Activated CD8-positive, alpha-beta memory T cell treated with anti-CD3 and anti-CD28 coated beads, Interleukin-2, amount 50 U/mL, for 24 hours (primary cell): Measurements from ENCODE around the gene CELA1.

Experiments used
- DNase-seq: peaks from one replicate; pipeline ENCODE4 v3.0.0-alpha.2; 2020; ENCODE audit errors: extremely low read depth

CELA1 gene

DNA sequence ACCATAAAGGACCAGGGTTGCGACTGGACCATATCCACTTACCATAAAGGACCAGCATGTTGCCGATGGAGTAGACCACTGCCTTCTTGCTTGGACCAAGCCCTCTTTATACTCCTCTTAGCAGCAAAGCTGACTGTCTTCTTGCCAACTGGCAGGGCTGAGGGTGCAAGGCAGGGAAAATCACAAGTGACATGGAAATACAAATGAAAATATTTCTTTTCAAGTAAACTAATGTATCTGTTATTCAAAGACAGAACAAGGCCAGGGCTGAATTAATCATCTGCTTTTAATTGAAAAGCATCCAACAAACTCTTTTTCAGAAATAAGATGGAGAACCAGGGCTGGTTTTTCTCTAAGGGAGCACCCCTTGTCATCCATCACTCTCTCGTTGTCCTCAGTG lies at the start of gene CELA1:
Gene CELA1 (minus strand): TSS at position 99 of the 400 bp plus-strand sequence. CDS start 41 bp downstream, at position 58.
- no peak for DNase-seq

DNA sequence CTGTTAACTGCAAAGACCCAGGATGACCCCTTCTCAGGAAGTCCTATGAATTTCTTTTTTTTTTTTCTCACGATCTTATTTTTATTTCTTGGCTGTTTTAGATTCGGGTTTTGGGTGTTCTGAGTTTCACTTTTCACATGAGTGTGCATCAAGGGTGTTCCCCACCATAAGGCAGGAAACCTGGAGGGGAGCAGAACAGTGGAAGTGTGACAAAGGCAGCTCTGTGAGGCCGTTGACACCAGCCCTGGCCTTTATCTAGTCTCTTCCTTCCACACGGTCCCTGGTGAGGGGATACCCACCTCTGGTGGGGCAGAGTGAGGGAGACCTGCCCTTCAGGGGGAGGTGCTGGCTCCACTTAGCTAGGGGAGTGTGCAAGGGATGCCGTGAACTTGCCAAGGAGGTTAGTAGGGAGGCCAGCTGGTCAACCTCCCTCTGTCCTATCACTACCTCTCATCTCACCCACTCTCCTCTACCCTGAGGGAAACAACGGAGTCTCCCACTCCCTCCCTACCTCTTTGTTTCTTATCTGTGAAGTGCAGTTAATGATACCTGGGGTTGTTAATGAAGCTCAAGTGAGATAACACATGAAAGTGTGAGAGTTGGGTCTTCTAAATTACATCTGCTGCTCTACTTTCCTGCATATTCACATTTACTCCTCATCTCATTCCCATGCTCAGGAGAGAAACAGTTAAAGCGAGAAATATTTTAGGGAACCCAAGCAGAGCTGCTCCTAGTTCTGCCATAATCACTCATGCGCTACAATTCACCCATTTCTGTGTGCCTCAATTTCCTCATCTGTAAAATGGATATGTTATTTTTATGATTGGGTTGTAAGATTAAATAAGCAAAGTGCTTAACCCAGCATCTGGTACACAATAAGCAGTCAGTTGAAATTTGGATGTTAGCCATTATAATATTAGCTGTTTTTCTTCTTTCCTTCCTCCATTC lies 49.1 kb upstream of the CELA1 start:
- no peak for DNase-seq

DNA sequence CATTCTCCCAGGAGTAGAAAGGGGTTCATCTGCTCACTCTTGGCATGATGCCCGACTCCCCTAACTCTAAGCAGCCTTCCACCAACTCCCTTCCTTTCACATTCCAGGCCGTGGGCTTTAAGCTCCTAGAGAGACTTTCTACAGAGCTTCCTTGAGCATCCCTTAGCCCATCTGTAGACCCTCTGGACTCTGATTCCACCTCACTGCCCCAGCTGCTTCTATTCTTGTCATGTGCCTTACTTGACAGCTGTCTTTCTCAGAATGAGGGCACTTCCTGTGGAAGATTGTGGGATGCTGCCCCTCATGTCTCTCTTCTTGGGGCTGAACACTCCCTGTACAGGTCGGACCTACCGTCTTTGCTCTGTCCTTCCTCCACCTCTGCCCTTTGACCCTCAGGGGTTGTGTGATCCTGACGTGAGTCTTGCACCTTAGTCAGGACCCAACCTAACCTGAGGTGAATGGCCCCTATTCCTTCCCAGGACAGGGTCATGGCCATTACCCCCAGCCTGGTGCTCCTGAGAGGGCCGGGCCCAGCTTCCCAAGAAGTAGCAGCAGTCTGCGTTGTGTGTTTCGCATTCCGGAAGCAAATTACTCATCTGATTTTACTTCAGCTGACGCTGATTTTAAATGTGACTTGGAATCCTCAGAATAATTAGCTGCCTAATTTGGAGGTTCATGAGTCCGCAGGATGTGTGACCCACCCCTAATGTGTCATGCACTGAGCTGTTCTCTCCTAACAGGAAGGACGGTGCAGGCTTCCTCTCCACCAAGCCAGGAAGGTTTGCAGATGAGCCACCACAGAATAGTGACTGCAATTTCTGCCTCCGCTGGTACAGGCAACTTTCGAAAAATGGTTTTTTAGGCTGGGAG lies 47.4 kb upstream of the CELA1 start:
- no peak for DNase-seq

DNA sequence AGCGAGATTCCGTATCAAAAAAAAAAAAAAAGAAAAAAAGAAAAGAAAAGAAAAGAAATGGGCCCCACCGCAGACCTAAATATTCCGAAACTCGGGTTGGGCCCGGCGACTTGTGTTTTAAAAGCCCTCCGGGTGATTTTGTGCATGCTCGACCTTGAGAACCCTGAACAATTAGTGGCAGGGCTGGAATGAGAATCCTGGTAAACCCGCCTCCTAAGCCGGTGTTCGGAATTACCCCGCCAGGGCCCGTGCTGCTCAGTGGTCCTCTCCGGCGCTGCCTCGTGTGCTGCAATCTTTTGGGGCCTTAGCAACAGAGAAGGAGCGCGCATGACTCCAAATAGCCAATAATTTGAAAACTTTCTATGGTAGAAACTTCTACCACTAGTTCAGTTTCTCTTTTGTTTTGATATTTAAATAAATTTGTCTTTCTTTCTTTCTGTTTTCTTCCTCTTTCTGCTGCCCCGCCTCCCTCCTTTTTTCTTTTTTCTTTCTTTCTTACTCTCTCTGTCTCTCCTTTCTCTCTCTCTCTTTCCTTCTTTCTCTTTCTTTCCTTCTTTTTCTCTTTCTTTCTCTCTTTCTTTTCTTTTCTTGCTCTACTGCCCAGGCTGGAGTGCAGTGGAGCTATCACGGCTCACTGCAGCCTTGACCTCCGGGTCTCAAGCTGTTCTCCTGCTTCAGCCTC lies 46.2 kb upstream of the CELA1 start:
- DNase-seq = no peak

DNA sequence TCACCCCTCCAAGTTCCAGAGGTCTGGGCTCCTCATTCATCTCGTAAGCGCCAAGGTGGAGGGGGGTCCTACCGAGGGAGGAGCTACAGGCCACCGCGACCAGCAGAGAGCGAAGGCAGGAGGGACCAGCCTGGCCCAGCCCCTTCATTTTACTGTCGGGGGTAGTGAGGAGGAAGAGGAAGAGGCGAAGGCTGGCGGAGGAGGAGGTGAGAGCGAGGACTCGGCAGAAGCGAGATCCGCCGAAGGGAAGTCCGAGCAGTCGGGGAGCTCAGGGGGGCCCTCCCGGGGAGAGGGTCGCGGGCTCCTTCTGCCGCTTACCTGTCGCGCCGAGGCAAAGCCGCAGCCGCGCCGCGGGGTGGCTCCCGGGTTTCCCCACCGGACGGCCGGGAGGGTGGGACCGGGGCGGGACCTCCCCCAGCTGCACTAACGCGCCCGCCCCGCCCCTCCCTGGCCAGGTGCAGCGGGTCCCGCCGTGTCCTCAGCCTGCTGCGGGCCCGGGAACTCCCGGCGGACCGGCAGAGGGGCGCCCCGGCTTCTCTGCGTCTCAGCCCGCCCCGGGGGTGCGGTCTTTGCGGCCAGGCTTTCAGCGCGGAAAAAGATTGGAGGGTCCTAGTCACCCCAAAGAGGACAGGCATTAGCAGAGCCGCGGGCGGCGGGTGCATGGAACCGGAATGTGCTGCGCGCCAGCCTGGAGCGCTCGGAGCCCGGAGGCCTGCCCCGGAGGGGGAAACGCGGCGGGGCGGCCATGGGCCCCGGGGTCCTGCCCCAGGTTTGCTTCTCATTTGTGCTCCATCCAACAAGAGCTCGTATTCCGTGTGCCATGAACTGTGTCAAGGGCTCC lies 45.0 kb upstream of the CELA1 start, which contains the start of gene GALNT6:
Gene GALNT6 (minus strand): TSS at position 124 of the 841 bp plus-strand sequence. CDS start 11,625 bp downstream, outside the sequence.
- DNase-seq = no peak

DNA sequence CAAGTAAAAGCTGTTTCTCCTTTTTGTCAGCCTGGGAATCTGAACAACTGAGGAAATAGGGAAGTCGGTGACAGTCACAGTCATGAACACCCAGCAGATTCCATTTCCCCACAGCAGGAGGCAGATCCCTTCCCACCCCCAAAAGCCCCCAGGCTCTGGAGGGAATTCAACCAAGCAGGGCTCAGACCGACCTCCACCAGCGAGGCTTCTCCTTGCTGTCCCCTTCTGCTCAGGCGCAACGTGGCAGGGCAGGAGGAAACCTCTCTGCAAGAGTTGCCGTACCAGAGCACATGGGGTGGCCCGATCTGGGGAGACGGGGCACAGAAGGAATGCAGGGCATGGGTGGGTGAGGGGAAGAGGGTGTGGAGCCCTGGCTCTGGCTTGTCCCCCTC lies 44.4 kb upstream of the CELA1 start:
- DNase-seq = no peak

DNA sequence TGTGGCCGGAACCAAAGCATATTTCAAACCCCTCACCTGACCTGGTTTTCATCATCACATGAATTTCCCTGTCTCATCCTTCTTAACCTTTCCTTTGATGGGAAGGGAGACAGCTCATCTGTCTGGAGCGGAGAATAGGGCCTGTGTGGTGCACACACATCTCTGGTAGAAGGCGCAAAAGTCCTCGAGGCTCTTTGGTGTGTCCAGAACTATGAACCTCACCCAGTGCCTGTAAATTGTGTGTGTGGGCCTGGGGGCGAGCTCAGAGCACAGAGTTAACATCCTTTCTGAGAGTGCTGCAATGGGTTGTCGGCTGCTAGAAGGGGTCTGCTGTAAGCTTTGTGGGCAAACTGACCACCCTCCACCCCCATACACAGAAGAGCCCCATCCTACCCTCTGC lies 44.0 kb upstream of the CELA1 start:
- no peak for DNase-seq

DNA sequence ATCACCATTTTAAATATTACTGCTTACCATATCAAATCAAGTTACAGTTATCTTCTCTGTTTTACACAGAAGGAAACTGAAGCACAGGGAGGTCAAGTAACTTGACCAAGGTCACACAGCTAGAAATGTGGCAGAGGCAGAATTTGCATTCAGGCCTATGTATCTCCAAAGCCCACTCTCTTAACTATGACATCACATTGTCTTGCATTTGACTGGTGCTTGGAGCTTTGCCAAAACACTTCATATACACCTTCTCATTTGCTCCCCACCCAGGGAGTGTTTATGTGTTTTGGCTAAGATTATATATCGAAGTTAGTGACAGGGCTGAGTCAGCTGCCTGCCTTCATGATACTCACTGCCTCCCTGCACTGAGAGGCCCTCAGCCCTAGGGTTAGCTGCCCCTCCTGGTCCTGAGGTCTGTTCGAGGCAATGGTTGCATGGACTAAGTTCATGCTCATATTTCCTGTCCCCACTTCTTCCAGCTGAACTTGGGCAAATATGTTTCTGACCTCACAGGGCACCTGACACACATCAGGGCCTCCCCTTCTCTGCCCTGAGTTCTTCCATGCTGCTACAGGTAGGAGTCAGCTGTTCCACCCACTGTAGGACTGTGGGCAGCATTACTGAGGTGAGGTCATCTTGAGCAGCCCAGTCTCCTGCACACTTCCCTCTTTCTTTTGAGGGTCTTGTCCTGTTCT lies 43.0 kb upstream of the CELA1 start:
- DNase-seq = no peak

DNA sequence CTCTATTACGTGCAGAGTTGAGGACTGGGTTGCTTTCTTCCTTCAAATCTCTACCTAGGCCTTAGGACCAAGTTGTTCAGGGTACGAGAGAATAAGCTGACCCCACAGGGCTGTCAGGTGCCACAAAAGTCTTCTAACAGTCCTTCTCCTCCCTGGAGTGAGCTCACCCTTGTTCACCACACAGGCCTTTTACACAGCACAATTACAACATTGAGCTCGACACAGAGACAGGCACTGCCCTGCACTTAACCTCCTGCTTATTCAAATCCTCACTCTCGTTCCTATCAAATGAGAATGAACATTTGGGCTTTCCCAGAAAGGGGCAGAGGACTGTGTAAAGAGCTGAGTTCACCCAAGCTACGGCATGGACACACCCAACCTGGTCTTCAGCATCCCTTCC lies 42.4 kb upstream of the CELA1 start:
- DNase-seq = no peak

DNA sequence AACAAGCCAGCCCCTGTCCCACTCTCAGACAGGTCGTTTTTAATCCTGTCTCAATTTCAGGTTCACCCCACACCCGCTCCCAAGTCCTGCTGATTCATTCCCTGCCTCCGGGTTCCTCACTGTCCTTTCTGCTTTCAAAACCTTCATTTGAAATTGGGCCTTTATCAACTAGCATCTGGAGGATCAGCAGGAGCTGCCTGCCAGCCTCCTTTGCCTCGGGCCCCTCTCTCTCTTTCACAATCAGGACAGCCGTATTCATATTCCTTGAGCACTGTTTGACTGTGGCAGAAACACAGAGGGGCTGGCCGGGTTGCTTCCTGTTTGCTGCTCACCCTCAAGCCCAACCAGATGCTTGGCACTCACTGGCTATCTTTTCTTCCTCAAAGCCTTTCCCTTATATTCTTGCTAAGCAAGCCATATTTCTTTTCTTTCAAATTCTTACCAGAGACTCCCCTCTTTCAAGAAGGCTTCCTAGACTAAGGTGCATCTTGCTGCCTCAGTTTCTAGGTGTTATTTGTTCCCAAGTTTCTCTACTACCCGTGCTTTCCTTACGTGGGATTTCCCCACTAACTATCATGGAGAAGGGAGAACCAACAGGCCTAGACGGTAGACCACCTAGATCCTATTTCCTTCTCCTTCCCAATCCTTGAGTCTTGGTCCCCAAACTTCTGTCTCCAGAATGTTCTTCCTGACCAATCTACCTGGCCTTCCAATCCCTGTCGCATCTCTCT lies 41.8 kb upstream of the CELA1 start:
- no peak for DNase-seq

DNA sequence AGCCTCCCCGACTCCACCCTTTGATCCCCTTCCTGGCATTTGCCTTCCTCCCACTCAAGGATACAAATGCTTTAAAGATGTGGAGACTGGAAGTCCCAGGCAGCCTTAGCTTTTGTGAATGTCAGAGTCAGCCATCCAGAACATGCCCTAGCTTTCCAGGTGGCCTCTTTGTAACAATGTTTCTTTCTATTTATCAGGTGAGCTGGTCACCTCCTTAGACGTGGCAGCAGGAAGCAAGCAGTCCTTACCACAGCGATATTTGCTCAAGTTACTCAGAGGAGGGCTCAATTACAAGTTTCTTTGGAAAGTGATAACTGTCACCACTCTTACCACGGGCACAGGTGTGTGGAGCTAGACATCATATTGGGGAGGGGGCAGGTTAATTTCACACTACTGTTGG lies 39.9 kb upstream of the CELA1 start:
- no peak for DNase-seq

DNA sequence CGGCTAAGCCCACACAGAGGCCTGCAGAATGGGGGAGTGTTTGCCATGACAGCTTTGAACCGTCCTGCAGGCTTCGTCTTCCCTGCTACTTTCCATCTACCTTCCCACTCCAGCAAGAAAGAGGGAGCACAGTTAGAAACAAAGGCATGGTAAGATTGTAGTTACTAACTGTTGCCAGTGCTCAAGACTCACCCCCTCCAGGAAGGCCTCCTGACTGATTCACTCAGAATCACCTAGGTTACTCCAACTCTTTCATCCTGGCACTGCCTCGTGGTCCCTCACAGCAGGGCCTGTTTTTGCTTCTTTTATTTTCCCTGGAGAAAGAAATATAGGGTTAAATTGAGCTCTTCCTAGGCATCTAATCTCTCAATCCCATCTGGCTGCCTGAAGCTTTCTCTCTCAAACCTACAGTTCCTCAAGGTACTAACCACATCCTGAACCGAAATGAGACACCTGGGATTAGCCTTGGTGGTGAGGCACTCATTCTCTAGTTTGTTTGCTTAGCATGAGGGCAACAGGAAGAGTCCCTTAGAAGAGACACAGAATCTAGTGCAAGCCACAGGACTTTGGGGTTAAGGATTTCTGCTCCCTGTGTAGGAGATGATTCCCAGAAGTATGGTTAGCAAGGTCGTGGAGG lies 36.9 kb upstream of the CELA1 start:
- no peak for DNase-seq

DNA sequence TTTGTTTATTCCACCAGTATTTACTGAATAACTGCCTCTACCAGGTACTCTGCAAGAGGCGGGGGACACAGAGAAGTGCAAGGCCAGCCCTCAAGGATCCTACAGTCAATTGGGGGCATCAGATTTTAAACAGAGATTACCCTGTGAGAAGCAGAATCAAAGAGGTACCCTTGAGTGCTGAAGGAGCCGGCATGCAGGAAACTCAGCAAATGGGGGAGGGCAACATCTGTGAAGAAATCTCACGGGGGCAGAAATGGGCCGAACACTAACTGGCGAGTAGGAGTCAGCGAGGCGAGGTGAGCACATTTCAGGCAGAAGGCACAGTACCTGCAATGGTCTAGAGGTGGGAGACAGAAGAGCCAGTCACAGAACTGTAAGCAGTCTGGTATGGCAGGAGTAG lies 35.7 kb upstream of the CELA1 start:
- no peak for DNase-seq

DNA sequence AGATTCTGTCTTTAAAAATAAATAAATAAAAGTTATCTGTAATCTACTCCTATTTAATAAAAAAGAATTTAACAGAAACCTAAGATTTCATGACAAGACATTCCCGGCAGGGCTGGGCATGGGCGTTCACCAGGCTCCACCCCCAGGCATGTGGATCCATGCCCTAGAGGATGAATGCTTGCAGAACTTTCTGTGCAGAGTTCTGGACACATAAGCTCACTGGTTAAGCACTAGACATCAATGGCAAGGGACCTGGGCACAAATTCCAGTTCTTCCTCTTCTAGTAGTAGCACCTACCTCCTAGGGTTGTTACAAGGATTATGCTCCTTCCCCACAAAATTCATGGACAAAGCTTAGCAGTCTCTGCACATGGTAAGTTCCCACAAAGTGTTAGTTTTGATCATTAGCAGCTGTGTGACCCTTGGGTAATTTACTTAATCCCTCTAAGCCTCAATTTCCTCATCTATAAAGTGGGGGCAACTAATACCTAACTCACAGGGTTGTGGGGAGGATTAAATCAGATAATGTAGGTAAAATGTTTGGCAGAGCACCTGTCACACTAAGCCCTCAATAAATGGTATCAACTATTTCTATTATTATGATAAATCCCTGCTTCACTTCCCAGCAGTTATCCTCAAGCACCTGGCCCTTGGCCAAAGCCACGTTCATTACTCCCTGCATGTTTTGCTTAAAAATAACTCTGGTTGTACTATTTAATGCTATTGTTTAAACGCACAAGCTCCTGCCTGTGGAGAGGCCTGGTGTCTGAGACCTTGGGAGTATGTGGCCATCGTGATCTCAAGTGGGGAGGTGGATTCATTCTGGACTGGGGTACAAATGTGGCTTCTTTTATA lies 35.0 kb upstream of the CELA1 start:
- DNase-seq = no peak

DNA sequence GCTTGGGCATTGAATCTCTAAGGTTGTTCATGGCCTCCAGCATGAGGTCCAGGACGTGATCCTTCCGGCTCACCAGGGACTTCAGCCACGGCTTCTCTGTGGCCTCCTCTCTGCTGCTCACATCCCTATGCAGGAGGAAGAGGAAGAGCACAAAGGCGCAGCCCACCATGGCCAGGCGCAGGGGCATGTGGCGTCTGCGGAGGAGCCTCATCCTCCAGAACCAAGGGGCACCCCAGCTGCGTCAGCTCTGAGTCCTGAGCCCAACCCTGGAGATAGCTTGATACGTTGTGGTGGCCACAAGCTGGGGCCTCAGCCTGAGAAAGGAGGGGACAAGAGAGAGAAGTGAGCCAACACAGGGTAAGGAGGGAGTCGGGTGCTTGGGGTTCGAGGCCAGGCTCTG lies 33.1 kb upstream of the CELA1 start:
- no peak for DNase-seq

DNA sequence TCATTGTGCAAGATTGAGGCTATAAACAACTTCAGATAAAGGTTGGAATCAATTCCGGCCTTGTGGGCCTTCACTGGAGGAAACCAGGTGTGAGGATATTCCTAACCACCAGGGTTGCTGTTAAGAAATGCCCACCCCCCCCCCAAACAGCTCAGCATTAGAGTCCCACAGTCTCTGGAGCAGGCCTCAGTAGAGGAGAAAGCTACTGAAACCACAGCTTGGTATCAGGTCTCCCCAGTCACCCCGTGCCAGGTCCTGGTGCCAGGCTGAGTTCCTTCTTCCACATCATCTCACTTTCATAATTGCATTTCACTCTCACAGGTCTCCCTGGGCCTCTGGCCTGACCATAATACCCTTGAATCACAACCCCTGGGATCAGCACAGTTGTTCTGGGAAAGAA lies 32.3 kb upstream of the CELA1 start:
- DNase-seq = no peak

DNA sequence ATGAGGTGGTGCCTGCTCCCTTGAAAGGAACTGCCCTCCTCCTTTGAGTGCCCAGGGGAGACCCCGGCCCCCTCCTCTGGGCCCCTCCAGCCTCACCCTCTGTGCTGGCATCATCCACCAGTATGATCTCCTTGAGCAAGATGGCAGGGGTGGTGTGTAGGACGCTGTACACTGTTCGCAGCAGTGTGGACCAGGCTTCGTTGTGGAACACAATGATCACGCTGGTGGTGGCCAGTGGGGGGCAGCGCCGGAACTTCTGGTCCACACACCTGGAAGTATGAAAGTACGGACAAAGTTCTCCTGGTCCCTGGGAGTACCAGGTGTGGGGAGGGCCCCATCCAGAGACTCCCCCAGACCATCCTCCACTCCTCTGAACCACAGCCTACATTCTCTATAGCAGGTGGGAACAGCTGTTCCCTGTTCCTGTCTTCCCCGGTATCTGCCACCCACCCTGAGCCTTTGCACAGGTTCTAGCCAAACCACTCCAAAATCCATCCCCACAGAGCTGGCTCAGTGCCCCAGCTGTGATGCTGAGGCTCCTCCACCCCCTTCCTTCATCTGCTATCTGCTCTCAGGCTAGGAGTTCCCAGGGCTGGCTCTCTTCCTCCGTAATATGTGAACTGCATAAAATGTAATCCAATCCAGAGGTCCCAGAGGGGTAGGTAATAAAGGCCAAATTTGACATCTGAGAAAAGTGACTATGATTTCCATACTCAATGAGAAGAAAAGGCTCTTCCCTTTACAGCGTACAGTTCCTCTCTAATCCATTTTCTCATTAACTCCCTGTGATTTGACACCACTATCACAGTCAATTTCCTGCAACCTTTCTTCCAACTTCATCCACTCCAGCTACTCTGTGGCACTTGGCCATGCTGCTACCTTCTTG lies 30.9 kb upstream of the CELA1 start:
- no peak for DNase-seq
